Esophagus (tissue), 2 donors: ENCODE data around the gene PCBP3. TPM values are rescaled to one million over a fixed set of nuclear protein-coding genes. Genes with fewer than 3 reads are reported as not detected.

Experiments
- H3K27ac ChIP-seq, 2 donors: one replicate each; pipeline ENCODE4 v1.5.1; 2013; ENCODE audit warnings: low read depth in 2 of 2, mild to moderate bottlenecking in 2 of 2, inconsistent platforms in 1 of 2, low read length in 1 of 2, moderate library complexity in 1 of 2
- H3K27me3 ChIP-seq, 2 donors: one replicate each; pipeline ENCODE4 v1.6.1; 2013; ENCODE audit warnings: low read length in 2 of 2, control low read depth in 1 of 2, mild to moderate bottlenecking in 1 of 2; ENCODE audit not compliant: insufficient read depth in 2 of 2, control insufficient read depth in 1 of 2
- H3K36me3 ChIP-seq, 2 donors: one replicate each; pipeline ENCODE4 v1.6.1; 2013; ENCODE audit warnings: low read length in 1 of 2; ENCODE audit not compliant: control insufficient read depth in 2 of 2, insufficient read depth in 2 of 2
- H3K4me1 ChIP-seq, 2 donors: one replicate each; pipeline ENCODE4 v1.6.1; 2013; ENCODE audit warnings: low read length in 1 of 2; ENCODE audit not compliant: control insufficient read depth in 2 of 2, insufficient read depth in 2 of 2
- H3K4me3 ChIP-seq, 2 donors: one replicate each; pipeline ENCODE4 v1.5.1; 2013; ENCODE audit warnings: low read length in 2 of 2, mild to moderate bottlenecking in 2 of 2, low read depth in 1 of 2, moderate library complexity in 1 of 2
- H3K9me3 ChIP-seq, 2 donors: one replicate each; pipeline ENCODE4 v1.6.1; 2013; ENCODE audit warnings: mild to moderate bottlenecking in 2 of 2, low read depth in 1 of 2, low read length in 1 of 2, moderate library complexity in 1 of 2; ENCODE audit not compliant: control insufficient read depth in 2 of 2, insufficient read depth in 1 of 2
- WGBS, 2 donors: extraction: QIAGEN DNeasy Blood & Tissue Kit; methylation state at CpG; one replicate each; pipeline ENCODE4 v1.1.7; 2013; 5-methylcytosine and 5-hydroxymethylcytosine counted together
- polyA plus RNA-seq, 2 donors: library from polyadenylated mRNA; stranded (reverse); fragments of 200-250 nt; gene quantifications; one replicate each; pipeline ENCODE4 v1.2.3, GENCODE V29; 2013
- donor health status: healthy with polysubstance abuse.
- donor health status: Bipolar disorder and iron deficiency.

PCBP3 gene
- polyA plus RNA-seq, 2 donors, result 0.24 to 0.67 TPM

DNA sequence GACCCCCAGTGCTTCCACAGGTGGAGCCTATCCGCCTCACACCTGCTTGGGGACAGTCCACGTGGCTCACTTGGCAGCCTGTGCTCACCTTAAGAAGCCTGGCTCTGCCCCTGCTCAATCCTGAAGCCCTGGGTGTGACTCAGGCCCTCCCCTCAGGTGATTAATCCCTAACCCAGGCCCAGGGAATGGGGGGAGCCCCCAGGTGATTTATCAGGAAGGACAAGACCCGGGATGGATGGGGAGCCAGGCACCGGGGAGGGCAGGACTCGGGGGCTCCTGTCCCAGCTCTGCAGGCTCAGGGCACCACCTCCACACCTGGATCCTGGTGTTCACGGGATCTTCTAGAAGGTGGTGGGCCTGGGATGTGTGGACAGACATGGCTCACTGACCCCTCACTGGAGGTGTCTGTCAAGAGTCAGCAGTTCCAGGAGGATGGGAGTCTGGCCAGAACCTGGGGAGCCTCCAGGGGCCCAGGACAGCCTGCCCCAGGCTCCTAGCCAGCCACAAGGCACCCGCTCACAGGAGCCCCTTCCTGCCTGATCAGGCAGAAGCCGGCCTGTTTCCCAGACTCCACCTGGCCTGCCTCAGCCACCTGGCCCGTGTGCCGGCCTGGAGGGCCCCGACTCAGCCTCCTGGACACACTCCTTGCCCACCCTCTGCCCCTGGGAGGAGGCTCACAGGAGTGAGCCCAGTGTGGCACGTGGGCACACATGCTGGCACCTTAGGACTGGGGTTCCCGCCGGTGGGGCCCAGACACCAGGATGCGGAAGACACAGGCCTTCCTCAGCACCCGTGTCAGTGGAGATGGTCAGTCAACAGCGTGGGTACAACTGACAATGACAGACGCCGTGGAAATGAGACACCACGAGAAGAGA, 299.5 kb downstream of the PCBP3 start:
- H3K4me3 ChIP-seq, result no peak overlapping the region
- no peaks in the 10 kb centered on the region for H3K36me3 ChIP-seq
- no peak overlapping the region for H3K27ac ChIP-seq
- no peaks in the 10 kb centered on the region for H3K27me3 ChIP-seq
- WGBS, 2 donors, result 67 to 71% methylated on average over 20 of the region's 20 CpGs
- no peaks in the 10 kb centered on the region for H3K9me3 ChIP-seq
- H3K4me1 ChIP-seq, result no peaks in the 10 kb centered on the region

DNA sequence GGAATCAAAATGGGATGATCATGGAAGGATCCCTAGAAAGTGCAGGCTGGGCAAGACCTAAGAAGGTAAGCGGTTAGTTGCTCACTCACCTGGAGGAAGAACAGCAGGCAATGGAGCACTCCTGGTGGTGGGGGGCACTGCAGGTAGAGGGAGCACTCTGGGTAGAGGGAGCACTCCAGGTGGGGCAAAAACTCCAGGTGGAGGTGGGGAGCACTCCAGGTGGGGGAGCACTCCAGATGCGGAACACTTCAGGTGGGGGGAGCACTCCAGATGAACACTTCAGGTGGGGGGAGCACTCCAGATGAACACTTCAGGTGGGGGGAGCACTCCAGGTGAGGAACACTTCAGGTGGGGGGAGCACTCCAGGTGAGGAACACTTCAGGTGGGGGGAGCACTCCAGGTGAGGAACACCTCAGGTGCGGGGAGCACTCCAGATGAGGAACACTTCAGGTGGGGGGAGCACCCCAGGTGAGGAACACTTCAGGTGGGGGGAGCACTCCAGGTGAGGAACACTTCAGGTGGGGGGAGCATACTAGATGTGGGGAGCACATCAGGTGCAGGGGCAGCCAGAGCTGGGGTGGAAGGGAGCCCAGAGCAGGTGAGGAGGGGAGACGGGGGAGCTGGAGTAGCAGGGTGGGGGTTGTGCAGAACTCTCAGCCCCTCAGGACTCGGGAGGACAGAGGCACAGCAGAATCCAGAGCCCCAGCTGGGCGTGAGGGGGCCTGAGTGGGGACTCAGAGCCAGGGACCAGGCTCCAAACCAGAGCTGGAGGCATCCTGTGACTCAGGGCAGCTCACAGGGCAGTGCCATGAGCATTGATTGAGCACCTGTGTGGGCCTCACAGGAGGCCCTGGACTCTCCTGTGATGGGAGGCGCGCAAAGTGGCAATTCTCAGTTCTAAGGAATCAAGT, 300.4 kb downstream of the PCBP3 start:
- Histone ChIP-seq H3K4me3 (no peak overlapping the region), H3K9me3 (no peaks in the 10 kb centered on the region), H3K27ac (no peak overlapping the region), H3K36me3 (no peaks in the 10 kb centered on the region), H3K4me1 (peaks cover 0 to 1% of the 10 kb centered on the region in 2 donors), H3K27me3 (no peaks in the 10 kb centered on the region)
- 73 to 83% methylated on average over 8 of the region's 8 CpGs for WGBS, 2 donors

DNA sequence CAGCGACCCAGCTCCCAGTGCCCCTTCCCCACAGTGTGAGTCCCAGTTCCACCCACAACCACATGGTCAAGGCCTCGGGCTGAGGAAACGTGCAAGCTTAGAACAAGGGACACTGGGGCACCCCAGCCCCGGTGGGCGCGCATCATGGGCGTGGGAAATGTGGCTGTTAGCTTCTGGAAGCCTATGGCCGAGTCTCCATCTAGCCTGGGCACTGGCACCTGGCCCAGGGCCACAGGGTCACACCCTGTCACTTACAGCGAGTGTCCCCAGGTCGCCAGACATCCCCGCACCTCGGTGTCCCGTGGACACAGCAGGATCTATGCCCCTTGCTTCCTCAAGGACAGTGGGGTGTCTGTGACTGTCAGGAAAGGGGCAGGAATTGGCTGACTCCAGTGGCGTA, 301.1 kb downstream of the PCBP3 start:
- Histone ChIP-seq H3K9me3 (no peaks in the 10 kb centered on the region), H3K4me3 (no peak overlapping the region)

DNA sequence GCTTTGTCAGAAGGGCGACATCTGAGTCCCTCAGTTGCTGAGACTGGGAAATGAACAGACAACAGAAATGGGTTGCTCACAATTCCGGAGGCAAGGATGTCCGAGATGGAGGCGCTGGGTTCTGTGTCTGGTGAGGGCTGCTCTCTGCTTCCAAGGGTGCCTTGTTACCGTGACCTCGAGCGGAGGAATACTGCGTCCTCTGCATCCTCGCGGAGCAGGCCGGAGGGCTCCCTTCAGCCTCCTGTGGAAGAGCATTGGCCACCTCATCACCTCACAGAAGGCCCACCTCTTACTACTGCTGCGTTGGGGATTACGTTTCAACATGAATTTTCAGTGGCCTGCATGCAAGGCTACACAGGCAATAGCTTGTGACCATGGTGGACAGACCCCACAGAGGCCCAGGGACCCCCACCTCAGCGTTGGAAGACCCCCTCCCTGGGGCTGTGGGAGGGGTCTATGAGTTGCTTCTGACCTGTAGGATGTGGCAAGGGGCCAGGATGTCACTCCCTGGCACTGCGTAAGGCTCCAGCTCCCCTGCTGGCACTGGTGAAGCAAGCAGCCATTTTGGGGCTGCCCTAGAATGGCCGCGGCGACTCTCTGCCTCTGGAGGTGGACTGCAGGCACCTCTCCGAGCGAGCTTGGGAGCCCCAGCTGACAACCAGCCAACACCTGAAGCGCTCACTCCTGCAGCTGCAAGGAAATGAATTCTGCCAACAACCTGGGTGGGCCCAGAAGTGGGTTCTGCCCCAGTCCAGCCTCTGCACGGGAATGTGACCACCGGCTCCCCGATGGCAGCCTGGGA, 301.7 kb downstream of the PCBP3 start:
- no peak overlapping the region for H3K4me3 ChIP-seq
- WGBS, 2 donors, result 85 to 88% methylated on average over 24 of the region's 24 CpGs
- peaks cover 2 to 3% of the 10 kb centered on the region in 2 donors for H3K4me1 ChIP-seq
- no peak overlapping the region for H3K27ac ChIP-seq
- H3K27me3 ChIP-seq, result no peaks in the 10 kb centered on the region
- H3K36me3 ChIP-seq, result no peaks in the 10 kb centered on the region
- H3K9me3 ChIP-seq, result no peaks in the 10 kb centered on the region

More for the DNA sequence above, 301.1 kb downstream of the PCBP3 start:
- Histone ChIP-seq H3K4me1 (peaks cover 0 to 2% of the 10 kb centered on the region in 2 donors), H3K36me3 (no peaks in the 10 kb centered on the region), H3K27ac (no peak overlapping the region), H3K27me3 (no peaks in the 10 kb centered on the region)
- 83 to 84% methylated on average over 14 of the region's 14 CpGs for WGBS, 2 donors

DNA sequence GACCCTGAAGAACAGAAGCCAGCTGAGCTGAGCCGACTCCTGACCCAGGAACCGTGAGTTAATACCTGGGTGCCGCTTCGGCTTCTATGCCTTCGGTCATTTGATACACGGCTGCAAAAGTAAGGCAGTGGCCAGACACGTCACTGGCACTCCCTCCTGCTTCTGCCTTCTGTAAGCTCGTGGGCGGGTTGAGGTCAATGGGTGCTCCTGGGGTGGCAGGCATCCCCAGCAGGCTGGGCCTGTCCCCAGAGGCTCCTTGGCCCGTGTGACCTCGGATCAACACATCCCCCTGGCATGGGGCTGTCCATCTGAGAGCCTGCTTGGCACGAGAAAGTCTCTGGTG, 302.3 kb downstream of the PCBP3 start:
- 74 to 82% methylated on average over 12 of the region's 12 CpGs for WGBS, 2 donors
- Histone ChIP-seq H3K4me3 (no peak overlapping the region), H3K27ac (no peak overlapping the region), H3K4me1 (peaks cover 5 to 7% of the 10 kb centered on the region in 2 donors), H3K27me3 (no peaks in the 10 kb centered on the region), H3K36me3 (no peaks in the 10 kb centered on the region), H3K9me3 (no peaks in the 10 kb centered on the region)

DNA sequence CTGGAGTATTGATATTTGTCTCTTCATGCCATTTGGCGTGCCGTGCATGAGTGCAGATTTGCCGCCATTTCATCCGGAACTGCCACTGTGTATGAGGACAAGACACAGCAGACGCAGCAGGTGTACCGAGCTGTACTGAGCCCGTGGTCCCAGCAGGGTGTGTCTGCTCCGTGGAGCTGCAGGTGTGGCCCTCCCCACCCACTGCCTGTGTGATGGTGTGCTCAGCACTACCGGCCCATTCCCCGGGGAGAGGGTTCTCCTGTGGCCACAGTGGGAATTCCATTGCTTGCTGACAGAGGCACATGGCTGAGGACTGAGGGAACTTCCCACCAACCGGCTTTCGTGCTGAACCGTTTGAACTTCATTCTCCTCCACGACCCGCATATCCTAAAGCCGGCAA, 303.8 kb downstream of the PCBP3 start:
- 84 to 87% methylated on average over 16 of the region's 16 CpGs for WGBS, 2 donors
- peaks cover 5 to 7% of the 10 kb centered on the region in 2 donors for H3K4me1 ChIP-seq
- H3K36me3 ChIP-seq, result no peaks in the 10 kb centered on the region
- no peak overlapping the region for H3K4me3 ChIP-seq
- no peaks in the 10 kb centered on the region for H3K27me3 ChIP-seq
- no peaks in the 10 kb centered on the region for H3K9me3 ChIP-seq
- H3K27ac ChIP-seq, result no peak overlapping the region

DNA sequence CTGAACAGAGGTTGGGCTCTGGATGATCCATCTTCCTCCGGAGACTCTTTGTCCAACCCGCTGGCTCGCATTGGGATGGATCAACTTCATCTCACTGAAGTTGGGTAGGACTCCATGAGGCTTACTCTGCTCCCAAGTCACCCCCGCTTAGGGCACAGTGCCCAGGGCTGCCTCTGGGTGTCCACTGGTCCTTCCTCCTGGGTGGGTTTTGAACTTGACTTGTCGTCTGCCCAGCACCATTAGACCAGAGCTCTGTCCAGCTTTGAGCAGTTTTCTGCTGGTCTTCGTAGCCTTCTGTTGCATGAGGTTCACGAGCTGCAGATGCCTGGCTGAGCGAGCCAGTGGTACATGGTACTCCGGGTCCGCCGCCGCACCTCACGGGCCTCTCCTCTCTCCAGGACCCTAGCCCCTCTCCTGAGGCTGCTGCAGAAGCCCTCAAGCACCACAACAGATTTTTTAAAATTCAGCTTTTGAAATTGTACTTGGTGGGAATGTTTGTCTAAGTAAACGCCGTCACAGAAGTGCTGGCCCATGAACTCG, 304.3 kb downstream of the PCBP3 start:
- Histone ChIP-seq H3K4me1 (peaks cover 5 to 7% of the 10 kb centered on the region in 2 donors), H3K9me3 (no peaks in the 10 kb centered on the region), H3K36me3 (no peaks in the 10 kb centered on the region), H3K27ac (no peak overlapping the region), H3K27me3 (no peaks in the 10 kb centered on the region), H3K4me3 (no peak overlapping the region)
- 91 to 93% methylated on average over 16 of the region's 16 CpGs for WGBS, 2 donors

DNA sequence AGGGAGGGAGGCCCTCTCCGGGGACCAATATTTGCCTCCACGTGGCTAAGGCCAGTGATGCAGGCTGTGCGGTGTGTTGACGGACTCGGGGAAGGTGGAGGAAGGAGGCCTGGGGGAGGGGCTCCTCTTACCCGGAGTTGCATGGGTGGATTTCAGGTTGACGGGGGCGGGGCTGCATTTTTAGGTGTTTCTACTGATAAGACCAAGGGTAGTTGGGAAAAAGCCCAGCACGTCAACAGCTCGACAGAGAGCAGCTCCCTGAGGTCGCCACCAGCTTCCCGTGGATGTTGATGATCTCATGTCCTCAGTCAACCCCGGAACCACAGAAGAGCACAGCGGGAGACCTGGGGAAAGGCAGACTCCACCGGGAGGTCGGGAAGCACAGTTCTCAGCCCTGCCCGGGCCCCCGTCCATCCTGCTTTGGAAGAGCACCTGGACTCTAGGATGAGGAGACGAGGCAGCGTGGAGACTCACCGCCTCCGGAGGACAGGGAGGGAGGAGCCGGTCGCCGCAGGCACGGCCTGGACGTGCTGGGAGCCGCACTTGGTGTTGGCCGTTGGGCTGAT, 305.1 kb downstream of the PCBP3 start:
- 65 to 67% methylated on average over 29 of the region's 29 CpGs for WGBS, 2 donors
- Histone ChIP-seq H3K36me3 (no peaks in the 10 kb centered on the region), H3K27ac (no peak overlapping the region), H3K4me1 (peaks cover 5 to 7% of the 10 kb centered on the region in 2 donors), H3K9me3 (no peaks in the 10 kb centered on the region), H3K4me3 (no peak overlapping the region), H3K27me3 (no peaks in the 10 kb centered on the region)
